IMR-90 (cell line): ENCODE results near the gene SIX4. TPM values are rescaled to one million over a fixed set of nuclear protein-coding genes. Genes with fewer than 3 reads are reported as not detected.

Experiments used
- ATAC-seq: fragments of 200-7000 bp; cut with Tn5 transposase; 2 replicates; pipeline ENCODE4 v1.9.1; 2020; ENCODE audit warnings: low read depth, mild to moderate bottlenecking, moderate library complexity
- BruUV-seq: library from RNA; stranded (reverse); fragments of 400-500 nt; replicated peaks from 2 replicates; lab custom pipeline; 2021; lab: Mats Ljungman, UMichigan
- CTCF ChIA-PET: fragments of 300-600 bp; formaldehyde crosslinking; extraction: SDS; loops from one replicate; lab custom pipeline; 2021; ENCODE audit warnings: antibody characterized with exemption; lab: Yijun Ruan, JAX
- POLR2A ChIA-PET: fragments of 300-600 bp; sonication (Branson Sonifier 250); formaldehyde crosslinking; loops from one replicate; lab custom pipeline; 2022; ENCODE audit warnings: antibody characterized with exemption; ENCODE audit not compliant: unreplicated experiment; lab: Charles Lee
- DNase-seq: peaks from one replicate; pipeline ENCODE4 v3.0.0; 2013
- H2AFZ ChIP-seq: replicated peaks from 2 replicates; pipeline ENCODE3; 2013; ENCODE audit warnings: low read length, mild to moderate bottlenecking; ENCODE audit not compliant: poor library complexity
- H2AK5ac ChIP-seq: 2 replicates; pipeline ENCODE4 v1.6.1; 2013; ENCODE audit warnings: low read depth, low read length, inconsistent platforms
- H2AK9ac ChIP-seq: replicated peaks from 2 replicates; pipeline ENCODE3; 2013; ENCODE audit warnings: mild to moderate bottlenecking, low read depth, low read length, moderate library complexity; ENCODE audit not compliant: poor library complexity
- H2BK120ac ChIP-seq: 2 replicates; pipeline ENCODE4 v1.6.1; 2013; ENCODE audit warnings: low read depth, low read length, inconsistent platforms
- H2BK15ac ChIP-seq: 3 replicates; pipeline ENCODE4 v1.6.1; 2013; ENCODE audit warnings: low read depth, low read length, inconsistent platforms
- H2BK20ac ChIP-seq: 2 replicates; pipeline ENCODE4 v1.6.1; 2013; ENCODE audit warnings: low read depth, mild to moderate bottlenecking, inconsistent platforms, low read length, moderate library complexity
- H2BK5ac ChIP-seq: 2 replicates; pipeline ENCODE4 v1.6.1; 2013; ENCODE audit warnings: mild to moderate bottlenecking, low read depth, low read length, inconsistent platforms; ENCODE audit not compliant: poor library complexity, severe bottlenecking
- H3K14ac ChIP-seq: replicated peaks from 2 replicates; pipeline ENCODE4 v1.6.1; 2013; ENCODE audit warnings: low read depth, low read length, inconsistent platforms
- H3K18ac ChIP-seq: 2 replicates; pipeline ENCODE4 v1.6.1; 2013; ENCODE audit warnings: low read depth, low read length, control low read depth
- H3K23ac ChIP-seq: 2 replicates; pipeline ENCODE4 v1.6.1; 2013; ENCODE audit warnings: low read depth, low read length, inconsistent platforms
- H3K27ac ChIP-seq: 2 replicates; pipeline ENCODE4 v1.5.1; 2013; ENCODE audit warnings: mild to moderate bottlenecking, control low read depth, low read length; ENCODE audit not compliant: insufficient read depth
- H3K27me3 ChIP-seq: 2 replicates; pipeline ENCODE4 v1.6.1; 2013; ENCODE audit warnings: low read length; ENCODE audit not compliant: control insufficient read depth, insufficient read depth
- H3K36me3 ChIP-seq: 2 replicates; pipeline ENCODE4 v1.6.1; 2013; ENCODE audit warnings: low read length, mixed read lengths; ENCODE audit not compliant: control insufficient read depth, insufficient read depth
- H3K4ac ChIP-seq: 2 replicates; pipeline ENCODE4 v1.6.1; 2013; ENCODE audit warnings: low read depth, low read length, inconsistent platforms
- H3K4me1 ChIP-seq: 2 replicates; pipeline ENCODE4 v1.6.1; 2013; ENCODE audit warnings: low read length, mixed read lengths; ENCODE audit not compliant: control insufficient read depth, insufficient read depth
- H3K4me2 ChIP-seq: 2 replicates; pipeline ENCODE4 v1.6.1; 2013; ENCODE audit warnings: low read depth, mild to moderate bottlenecking, control low read depth, low read length, moderate library complexity
- H3K4me3 ChIP-seq: 2 replicates; pipeline ENCODE4 v1.5.1; 2013; ENCODE audit warnings: low read depth, mild to moderate bottlenecking, control low read depth, low read length, moderate library complexity; ENCODE audit not compliant: insufficient read depth
- H3K56ac ChIP-seq: 2 replicates; pipeline ENCODE4 v1.6.1; 2013; ENCODE audit warnings: low read length, inconsistent platforms; ENCODE audit not compliant: insufficient read depth; ENCODE audit errors: extremely low read depth
- H3K79me1 ChIP-seq, 2 experiments: 2 replicates each; pipeline ENCODE4 v1.6.1; 2013; ENCODE audit warnings: low read length in 2 of 2, inconsistent platforms in 1 of 2, low read depth in 1 of 2
- H3K9ac ChIP-seq: 2 replicates; pipeline ENCODE4 v1.6.1; 2013; ENCODE audit warnings: low read depth, low read length, control low read depth
- H3K9me1 ChIP-seq: 2 replicates; pipeline ENCODE4 v1.6.1; 2013; ENCODE audit warnings: low read length, inconsistent platforms; ENCODE audit not compliant: insufficient read depth
- H3K9me3 ChIP-seq: 2 replicates; pipeline ENCODE4 v1.6.1; 2013; ENCODE audit warnings: low read length; ENCODE audit not compliant: control insufficient read depth, insufficient read depth
- H4K20me1 ChIP-seq: 2 replicates; pipeline ENCODE4 v1.6.1; 2013; ENCODE audit warnings: low read length, inconsistent platforms; ENCODE audit not compliant: insufficient read depth
- H4K5ac ChIP-seq: 2 replicates; pipeline ENCODE4 v1.6.1; 2013; ENCODE audit warnings: mild to moderate bottlenecking, low read depth, low read length, control low read depth
- H4K8ac ChIP-seq, 2 experiments: 2 replicates each; pipeline ENCODE4 v1.6.1; 2013; ENCODE audit warnings: low read depth in 2 of 2, low read length in 2 of 2, control low read depth in 1 of 2, inconsistent platforms in 1 of 2
- H4K91ac ChIP-seq: 2 replicates; pipeline ENCODE4 v1.6.1; 2013; ENCODE audit warnings: low read depth, low read length, inconsistent platforms; ENCODE audit not compliant: insufficient read depth
- ELK1 ChIP-seq: fragments of 150-350 bp; IDR thresholded peaks from 2 replicates; pipeline ENCODE4 v1.6.1; 2016; ENCODE audit warnings: low read depth, mild to moderate bottlenecking, low read length, moderate library complexity, borderline replicate concordance
- FOS ChIP-seq: fragments of 150-350 bp; IDR thresholded peaks from 2 replicates; pipeline ENCODE4 v1.6.1; 2016; ENCODE audit warnings: low read depth, low read length
- MAZ ChIP-seq: IDR thresholded peaks from 2 replicates; pipeline ENCODE4 v1.6.1; 2012; ENCODE audit warnings: low read depth, mild to moderate bottlenecking, low read length, improper control_type of control experiment, moderate library complexity, borderline replicate concordance
- POLR2A ChIP-seq: IDR thresholded peaks from 2 replicates; pipeline ENCODE4 v1.6.1; 2012; ENCODE audit warnings: mild to moderate bottlenecking, low read depth, low read length
- RCOR1 ChIP-seq: IDR thresholded peaks from 2 replicates; pipeline ENCODE4 v1.6.1; 2012; ENCODE audit warnings: mild to moderate bottlenecking, low read length, improper control_type of control experiment; ENCODE audit not compliant: insufficient replicate concordance
- RFX5 ChIP-seq: IDR thresholded peaks from 2 replicates; pipeline ENCODE4 v1.8.0; 2012; ENCODE audit warnings: low read depth, mild to moderate bottlenecking, low read length, moderate library complexity
- SMC3 ChIP-seq: fragments of 150-350 bp; IDR thresholded peaks from 2 replicates; pipeline ENCODE4 v1.6.1; 2016; ENCODE audit warnings: low read depth, mild to moderate bottlenecking, antibody characterized with exemption, low read length, moderate library complexity
- WGBS, 2 experiments: methylation state at CpG; one replicate each; pipeline versions ENCODE4 v1.1.5 to v1.1.7; 2013; ENCODE audit warnings: missing lambda C conversion rate in 2 of 2; ENCODE audit not compliant: insufficient read length in 1 of 2; ENCODE audit errors: extremely low coverage in 2 of 2; 5-methylcytosine and 5-hydroxymethylcytosine counted together
- dilution Hi-C: fragments of 300-500 bp; cut with HindIII; formaldehyde crosslinking; loops from one replicate; pipeline ENCODE4 v1.14.3; 2018; ENCODE audit warnings: low sequenced_read_pairs; ENCODE audit not compliant: unreplicated experiment
- in situ Hi-C: fragments of 300-500 bp; cut with MboI; formaldehyde crosslinking; loops from 3 replicates; pipeline ENCODE4 v1.14.3; 2019; ENCODE audit warnings: low sequenced_read_pairs, inconsistent platforms, mixed read lengths
- intact Hi-C: fragments of 100-400 bp; cut with micrococcal nuclease; formaldehyde crosslinking; loops from 2 replicates; pipeline ENCODE4 v1.10.0; 2022
- polyA plus RNA-seq, 3 experiments: library from polyadenylated mRNA; depleted of rRNA; stranded (reverse); fragments of >200 nt; gene quantifications; 2 replicates each; pipeline ENCODE4 v1.2.3, GENCODE V29; 2012; ENCODE audit warnings: low replicate concordance in 1 of 3
- total RNA-seq: library from RNA; depleted of rRNA; stranded (reverse); fragments of >200 nt; gene quantifications from 2 replicates; pipeline ENCODE4 v1.2.3, GENCODE V29; 2012
- TF ChIP-seq, protein P1 (sequence below): fragments of 150-350 bp; IDR thresholded peaks from 2 replicates; pipeline ENCODE4 v1.6.1; 2017; ENCODE audit warnings: mild to moderate bottlenecking, antibody characterized with exemption, low read length, low read depth
- TF ChIP-seq, protein P2 (sequence below): conservative IDR thresholded peaks from 2 replicates; pipeline ENCODE4 v1.5.1; 2012; ENCODE audit warnings: mild to moderate bottlenecking, low read depth, low read length, improper control_type of control experiment

The SIX4 gene
- total and polyA plus RNA-seq, 2 of the 4 experiments (the other 2 are of a cell fraction), result 7.1 to 42.7 TPM

GRCh38 chr14:60665177-60665550 lies 59.0 kb downstream of the SIX4 start:
- ChIA-PET CTCF (no interaction called here), POLR2A (no interaction called here)
- Histone ChIP-seq H4K5ac (no peak overlapping the region), H3K18ac (peak overlapping the region; percentile 48; the same call in 1 of the 2 replicates), H2AFZ (no peak overlapping the region), H3K9me3 (no peaks in the 10 kb centered on the region), H4K20me1 (no peaks in the 10 kb centered on the region), H2BK15ac (no peak overlapping the region), H3K9ac (no peak overlapping the region), H3K14ac (no peak overlapping the region), H3K4me3 (no peak overlapping the region), H2BK20ac (no peak overlapping the region), H4K8ac (no peak overlapping the region), H3K27ac (no peak overlapping the region), H4K91ac (no peak overlapping the region), H3K4me1 (no peaks in the 10 kb centered on the region), H3K56ac (no peak overlapping the region), H3K36me3 (no peaks in the 10 kb centered on the region), H3K9me1 (no peaks in the 10 kb centered on the region), H3K23ac (no peak overlapping the region), H3K4me2 (no peak overlapping the region; the same call in 1 of the 2 replicates), H2BK120ac (no peak overlapping the region), H3K79me1 (no peaks in the 10 kb centered on the region), H2AK9ac (no peak overlapping the region), H3K4ac (no peak overlapping the region), H2AK5ac (no peak overlapping the region), H2BK5ac (no peak overlapping the region), H3K27me3 (no peaks in the 10 kb centered on the region)
- DNase-seq (no peak), ATAC-seq (peak; percentile 70; the same call in 1 of the 2 replicates)
- intact Hi-C loops, result no loop called here
- TF ChIP-seq FOS, result no peak
- TF ChIP-seq RFX5, result no peak
- no peak for TF ChIP-seq SMC3
- no peak for TF ChIP-seq RCOR1
- TF ChIP-seq MAZ, result no peak
- TF ChIP-seq, protein P1, sequence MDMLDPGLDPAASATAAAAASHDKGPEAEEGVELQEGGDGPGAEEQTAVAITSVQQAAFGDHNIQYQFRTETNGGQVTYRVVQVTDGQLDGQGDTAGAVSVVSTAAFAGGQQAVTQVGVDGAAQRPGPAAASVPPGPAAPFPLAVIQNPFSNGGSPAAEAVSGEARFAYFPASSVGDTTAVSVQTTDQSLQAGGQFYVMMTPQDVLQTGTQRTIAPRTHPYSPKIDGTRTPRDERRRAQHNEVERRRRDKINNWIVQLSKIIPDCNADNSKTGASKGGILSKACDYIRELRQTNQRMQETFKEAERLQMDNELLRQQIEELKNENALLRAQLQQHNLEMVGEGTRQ, result no peak
- TF ChIP-seq POLR2A, result no peak
- TF ChIP-seq, protein P2, sequence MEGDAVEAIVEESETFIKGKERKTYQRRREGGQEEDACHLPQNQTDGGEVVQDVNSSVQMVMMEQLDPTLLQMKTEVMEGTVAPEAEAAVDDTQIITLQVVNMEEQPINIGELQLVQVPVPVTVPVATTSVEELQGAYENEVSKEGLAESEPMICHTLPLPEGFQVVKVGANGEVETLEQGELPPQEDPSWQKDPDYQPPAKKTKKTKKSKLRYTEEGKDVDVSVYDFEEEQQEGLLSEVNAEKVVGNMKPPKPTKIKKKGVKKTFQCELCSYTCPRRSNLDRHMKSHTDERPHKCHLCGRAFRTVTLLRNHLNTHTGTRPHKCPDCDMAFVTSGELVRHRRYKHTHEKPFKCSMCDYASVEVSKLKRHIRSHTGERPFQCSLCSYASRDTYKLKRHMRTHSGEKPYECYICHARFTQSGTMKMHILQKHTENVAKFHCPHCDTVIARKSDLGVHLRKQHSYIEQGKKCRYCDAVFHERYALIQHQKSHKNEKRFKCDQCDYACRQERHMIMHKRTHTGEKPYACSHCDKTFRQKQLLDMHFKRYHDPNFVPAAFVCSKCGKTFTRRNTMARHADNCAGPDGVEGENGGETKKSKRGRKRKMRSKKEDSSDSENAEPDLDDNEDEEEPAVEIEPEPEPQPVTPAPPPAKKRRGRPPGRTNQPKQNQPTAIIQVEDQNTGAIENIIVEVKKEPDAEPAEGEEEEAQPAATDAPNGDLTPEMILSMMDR, result no peak
- no peak for TF ChIP-seq ELK1
- dilution Hi-C loops, result no loop called here
- BruUV-seq, result no TSS peak
- in situ Hi-C loops, result no loop called here
- no CpG with 5 or more reads among the region's 3 CpGs for WGBS, 2 experiments
